Caco-2 (cell line): ENCODE measurements around the gene TMEM222. TPM values are rescaled to one million over a fixed set of nuclear protein-coding genes. Genes with fewer than 3 reads are reported as not detected.
A peak's percentile ranks its signal among the peaks of the same experiment; 100 is the strongest.
"Not testable (repeated sequence)": the region's sequence is repeated elsewhere in the genome, so short reads cannot be mapped to it uniquely, and the experiment has no call there.

Source experiments
- BruUV-seq: library from RNA; stranded (reverse); fragments of 400-500 nt; replicated peaks from 2 replicates; lab custom pipeline; 2021; lab: Mats Ljungman, UMichigan
- CTCF ChIA-PET: fragments of 300-600 bp; sonication (Branson Sonifier 250); formaldehyde crosslinking; loops from one replicate; lab custom pipeline; 2022; ENCODE audit warnings: antibody characterized with exemption; lab: Charles Lee
- POLR2A ChIA-PET: fragments of 300-600 bp; sonication (Branson Sonifier 250); formaldehyde crosslinking; loops from one replicate; lab custom pipeline; 2022; ENCODE audit warnings: antibody characterized with exemption; lab: Charles Lee
- DNase-seq, 2 experiments: peaks; one replicate each; pipeline versions ENCODE4 v3.0.0 to v3.0.0-alpha.2; 2020 to 2022
- H3K27me3 ChIP-seq: replicated peaks from 2 replicates; pipeline ENCODE4 v1.6.0; 2011; ENCODE audit warnings: low read length; ENCODE audit not compliant: control insufficient read depth, insufficient read depth
- H3K36me3 ChIP-seq: 2 replicates; pipeline ENCODE4 v1.5.1; 2011; ENCODE audit warnings: low read length; ENCODE audit not compliant: control insufficient read depth, insufficient read depth
- H3K4me1 ChIP-seq: fragments of 250-450 bp; sonication (Bioruptor Pico); 2 replicates; pipeline ENCODE4 v1.5.1; 2020; ENCODE audit warnings: mild to moderate bottlenecking
- H3K4me3 ChIP-seq: 2 replicates; pipeline ENCODE4 v1.5.1; 2011; ENCODE audit warnings: low read depth, mild to moderate bottlenecking, control low read depth, low read length
- H3K9me3 ChIP-seq: fragments of 250-450 bp; sonication (Bioruptor Pico); 2 replicates; pipeline ENCODE4 v1.5.1; 2020; ENCODE audit warnings: mild to moderate bottlenecking, moderate library complexity
- H3K27ac Mint-ChIP-seq: one replicate; pipeline ENCODE4 v1.8.0; 2022; ENCODE audit warnings: mixed read lengths; ENCODE audit not compliant: unreplicated experiment
- H3K27me3 Mint-ChIP-seq: one replicate; pipeline ENCODE4 v1.8.0; 2022; ENCODE audit warnings: mixed read lengths; ENCODE audit not compliant: insufficient read depth, unreplicated experiment
- H3K36me3 Mint-ChIP-seq: one replicate; pipeline ENCODE4 v1.8.0; 2022; ENCODE audit warnings: mild to moderate bottlenecking, mixed read lengths; ENCODE audit not compliant: insufficient read depth, unreplicated experiment
- H3K4me1 Mint-ChIP-seq: one replicate; pipeline ENCODE4 v1.8.0; 2022; ENCODE audit warnings: low read depth, mixed read lengths; ENCODE audit not compliant: unreplicated experiment
- H3K4me3 Mint-ChIP-seq: one replicate; pipeline ENCODE4 v1.8.0; 2022; ENCODE audit warnings: mild to moderate bottlenecking, moderate library complexity, mixed read lengths; ENCODE audit not compliant: unreplicated experiment
- H3K9me3 Mint-ChIP-seq: one replicate; pipeline ENCODE4 v1.8.0; 2022; ENCODE audit warnings: mixed read lengths; ENCODE audit not compliant: unreplicated experiment
- intact Hi-C: fragments of 100-400 bp; cut with micrococcal nuclease; formaldehyde crosslinking; loops from one replicate; pipeline ENCODE4 v1.10.0; 2022; ENCODE audit not compliant: unreplicated experiment
- total RNA-seq: library from RNA; stranded (reverse); gene quantifications from 2 replicates; pipeline ENCODE4 v1.2.3, GENCODE V29; 2022
- TF ChIP-seq, protein P1 (sequence below), 2 experiments: fragments of 200-600 bp in 1 of 2; IDR thresholded peaks; 1 replicate in 1 of 2; 2 replicates in 1 of 2; pipeline versions ENCODE4 v1.5.1 to v1.8.0; 2011 to 2022; ENCODE audit warnings: antibody characterized with exemption in 1 of 2, control low read depth in 1 of 2, inconsistent platforms in 1 of 2, low read depth in 1 of 2, low read length in 1 of 2, mild to moderate bottlenecking in 1 of 2, moderate library complexity in 1 of 2; ENCODE audit not compliant: insufficient read depth in 1 of 2, severe bottlenecking in 1 of 2, unreplicated experiment in 1 of 2

The TMEM222 gene
- total RNA-seq, 1 experiment from 2014 or later = 32.3 TPM

DNA sequence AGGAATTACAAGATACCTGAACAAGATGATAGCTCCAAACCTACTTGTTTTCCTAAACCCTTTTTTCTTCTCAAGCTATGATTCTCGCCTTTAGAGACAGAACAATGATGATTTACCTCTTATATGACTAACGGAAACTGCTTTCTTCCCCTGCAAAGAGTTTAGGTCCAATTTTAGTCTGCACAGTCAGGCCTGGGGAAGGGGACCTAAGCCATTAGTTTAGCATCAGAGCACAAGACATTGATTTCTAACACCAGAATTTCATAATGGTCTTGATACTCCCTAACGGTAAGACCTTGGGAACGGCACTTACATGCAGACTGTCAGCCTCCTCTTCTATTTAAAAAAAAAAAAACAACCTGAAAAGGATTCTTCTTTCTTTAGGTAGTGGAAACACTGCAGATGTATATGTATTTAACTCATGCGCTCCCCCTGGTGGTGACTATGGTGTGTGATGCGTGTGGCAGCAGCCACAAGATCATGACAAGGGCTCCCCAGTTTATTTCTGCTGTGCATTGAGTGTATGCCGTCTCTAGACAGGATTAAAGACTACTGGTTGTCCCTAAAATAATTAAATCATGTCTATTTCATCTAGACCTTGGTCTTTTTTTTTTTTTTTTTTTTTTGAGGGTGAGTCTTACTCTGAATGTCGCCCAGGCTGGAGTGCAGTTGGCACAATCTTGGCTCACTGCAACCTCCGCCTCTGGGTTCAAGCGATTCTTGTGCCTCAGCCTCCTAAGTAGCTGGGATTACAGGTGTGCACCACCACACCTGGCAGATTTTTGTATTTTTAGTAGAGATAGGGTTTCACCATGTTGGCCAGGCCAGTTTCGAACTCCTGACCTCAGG, 37.3 kb upstream of the TMEM222 start:
- ChIA-PET POLR2A (no interaction called here), CTCF (interaction anchor here (0.6 to 1.1 kb wide), 3 partner anchors 26 to 240 kb away, joined by 3 to 7 read pairs (median 3); no protein-coding TSS in a partner anchor)
- Histone ChIP-seq H3K9me3 (no peaks in the 10 kb centered on the region), H3K27me3 (no peaks in the 10 kb centered on the region), H3K4me1 (no peaks in the 10 kb centered on the region), H3K4me3 (no peak overlapping the region), H3K36me3 (no peaks in the 10 kb centered on the region)
- intact Hi-C loops = loop anchor here (1.0 kb wide), 3 partner anchors 86 to 240 kb away; no protein-coding TSS in a partner anchor
- H3K9me3 Mint-ChIP-seq = no peaks in the 10 kb centered on the region
- H3K4me3 Mint-ChIP-seq = no peak overlapping the region
- no TSS peak for BruUV-seq
- TF ChIP-seq, protein P1, sequence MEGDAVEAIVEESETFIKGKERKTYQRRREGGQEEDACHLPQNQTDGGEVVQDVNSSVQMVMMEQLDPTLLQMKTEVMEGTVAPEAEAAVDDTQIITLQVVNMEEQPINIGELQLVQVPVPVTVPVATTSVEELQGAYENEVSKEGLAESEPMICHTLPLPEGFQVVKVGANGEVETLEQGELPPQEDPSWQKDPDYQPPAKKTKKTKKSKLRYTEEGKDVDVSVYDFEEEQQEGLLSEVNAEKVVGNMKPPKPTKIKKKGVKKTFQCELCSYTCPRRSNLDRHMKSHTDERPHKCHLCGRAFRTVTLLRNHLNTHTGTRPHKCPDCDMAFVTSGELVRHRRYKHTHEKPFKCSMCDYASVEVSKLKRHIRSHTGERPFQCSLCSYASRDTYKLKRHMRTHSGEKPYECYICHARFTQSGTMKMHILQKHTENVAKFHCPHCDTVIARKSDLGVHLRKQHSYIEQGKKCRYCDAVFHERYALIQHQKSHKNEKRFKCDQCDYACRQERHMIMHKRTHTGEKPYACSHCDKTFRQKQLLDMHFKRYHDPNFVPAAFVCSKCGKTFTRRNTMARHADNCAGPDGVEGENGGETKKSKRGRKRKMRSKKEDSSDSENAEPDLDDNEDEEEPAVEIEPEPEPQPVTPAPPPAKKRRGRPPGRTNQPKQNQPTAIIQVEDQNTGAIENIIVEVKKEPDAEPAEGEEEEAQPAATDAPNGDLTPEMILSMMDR (IDR thresholded peaks at IDR 0.05; ENCODE audit: insufficient read depth in 1 of 2, low read depth in 1 of 2, low read length in 1 of 2, severe bottlenecking in 1 of 2, unreplicated experiment in 1 of 2) = peak; percentile 69 to 71
- peak; percentile 80 to 81 for DNase-seq
- H3K36me3 Mint-ChIP-seq = peaks cover 9% of the 10 kb centered on the region
- H3K27ac Mint-ChIP-seq = no peak overlapping the region
- H3K4me1 Mint-ChIP-seq = peaks cover 7% of the 10 kb centered on the region
- no peaks in the 10 kb centered on the region for H3K27me3 Mint-ChIP-seq

- no peaks in the 10 kb centered on the region for H3K27me3 ChIP-seq
- H3K9me3 ChIP-seq = no peaks in the 10 kb centered on the region
- peaks cover 9% of the 10 kb centered on the region for H3K36me3 Mint-ChIP-seq
- no peak for DNase-seq
- no peak overlapping the region for H3K4me3 Mint-ChIP-seq
- peaks cover 8% of the 10 kb centered on the region for H3K4me1 Mint-ChIP-seq
- no peak overlapping the region for H3K27ac Mint-ChIP-seq
- no peaks in the 10 kb centered on the region for H3K27me3 Mint-ChIP-seq
- H3K36me3 ChIP-seq = no peaks in the 10 kb centered on the region
- no peaks in the 10 kb centered on the region for H3K4me1 ChIP-seq
- BruUV-seq = no TSS peak
- POLR2A ChIA-PET = no interaction called here
- TF ChIP-seq, protein P1 (IDR thresholded peaks at IDR 0.05; ENCODE audit: insufficient read depth in 1 of 2, low read depth in 1 of 2, low read length in 1 of 2, severe bottlenecking in 1 of 2, unreplicated experiment in 1 of 2) = no peak
- no peaks in the 10 kb centered on the region for H3K9me3 Mint-ChIP-seq
- CTCF ChIA-PET = interaction anchor here (0.6 kb wide), 1 partner anchor 26 kb away, joined by 7 read pairs; no protein-coding TSS in a partner anchor
- intact Hi-C loops = no loop called here
- no peak overlapping the region for H3K4me3 ChIP-seq
These were observed 36.7 kb upstream of the TMEM222 start for GRCh38 chr1:27285274-27285660.

- H3K4me3 ChIP-seq, H3K36me3 Mint-ChIP-seq, H3K36me3 ChIP-seq, H3K9me3 Mint-ChIP-seq, H3K27me3 Mint-ChIP-seq, H3K27ac Mint-ChIP-seq, H3K27me3 ChIP-seq, CTCF ChIA-PET, intact Hi-C loops, DNase-seq, BruUV-seq, POLR2A ChIA-PET, H3K9me3 ChIP-seq, H3K4me3 Mint-ChIP-seq, H3K4me1 ChIP-seq: not testable (repeated sequence)
- H3K4me1 Mint-ChIP-seq = peaks cover 13% of the 10 kb centered on the region
These were observed 36.1 kb upstream of the TMEM222 start for GRCh38 chr1:27285821-27286220.

DNA sequence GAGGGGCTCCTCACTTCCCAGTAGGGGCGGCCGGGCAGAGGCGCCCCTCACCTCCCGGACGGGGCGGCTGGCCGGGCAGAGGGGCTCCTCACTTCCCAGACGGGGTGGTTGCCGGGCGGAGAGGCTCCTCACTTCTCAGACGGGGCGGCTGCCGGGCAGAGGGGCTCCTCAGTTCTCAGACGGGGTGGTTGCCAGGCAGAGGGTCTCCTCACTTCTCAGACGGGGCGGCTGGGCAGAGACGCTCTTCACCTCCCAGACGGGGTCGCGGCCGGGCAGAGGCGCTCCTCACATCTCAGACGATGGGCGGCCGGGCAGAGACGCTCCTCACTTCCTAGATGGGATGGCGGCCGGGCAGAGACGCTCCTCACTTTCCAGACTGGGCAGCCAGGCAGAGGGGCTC, 32.8 kb upstream of the TMEM222 start:
- H3K4me3 ChIP-seq, CTCF ChIA-PET, H3K4me1 ChIP-seq, H3K36me3 Mint-ChIP-seq, H3K36me3 ChIP-seq, H3K4me3 Mint-ChIP-seq, DNase-seq, H3K27me3 Mint-ChIP-seq, BruUV-seq, H3K27me3 ChIP-seq, POLR2A ChIA-PET, H3K9me3 Mint-ChIP-seq, H3K9me3 ChIP-seq, H3K27ac Mint-ChIP-seq, intact Hi-C loops: not testable (repeated sequence)
- peaks cover 13% of the 10 kb centered on the region for H3K4me1 Mint-ChIP-seq
